Urinary bladder (tissue), 4 donors: ENCODE results near the gene PDE8B. TPM values are rescaled to one million over a fixed set of nuclear protein-coding genes. Genes with fewer than 3 reads are reported as not detected.
A peak's percentile ranks its signal among the peaks of the same experiment; 100 is the strongest.

Experiments used
- DNase-seq: peaks from one replicate; pipeline ENCODE4 v3.0.0-alpha.2; 2015; ENCODE audit errors: extremely low spot score
- H3K27ac ChIP-seq: one replicate; pipeline ENCODE4 v1.5.1; 2013; ENCODE audit warnings: low read depth, mild to moderate bottlenecking, moderate library complexity
- H3K36me3 ChIP-seq: one replicate; pipeline ENCODE4 v1.6.1; 2013; ENCODE audit warnings: mild to moderate bottlenecking, moderate library complexity; ENCODE audit not compliant: insufficient read depth
- H3K4me1 ChIP-seq: one replicate; pipeline ENCODE4 v1.6.1; 2013; ENCODE audit warnings: mild to moderate bottlenecking, moderate library complexity; ENCODE audit not compliant: insufficient read depth
- H3K4me3 ChIP-seq: one replicate; pipeline ENCODE4 v1.5.1; 2013; ENCODE audit warnings: low read depth, low read length
- WGBS: extraction: QIAGEN DNeasy Blood & Tissue Kit; methylation state at CpG from one replicate; pipeline ENCODE4 v1.1.7; 2013; 5-methylcytosine and 5-hydroxymethylcytosine counted together
- polyA plus RNA-seq: library from polyadenylated mRNA; stranded (reverse); fragments of 200-250 nt; gene quantifications from one replicate; pipeline ENCODE4 v1.2.3, GENCODE V29; 2013
- total RNA-seq: library from RNA; depleted of rRNA; stranded (reverse); fragments of >200 nt; gene quantifications from one replicate; pipeline ENCODE4 v1.2.3, GENCODE V29; 2014
- donor health status: healthy with polysubstance abuse.
- donor health status: healthy.

The PDE8B gene, protein sequence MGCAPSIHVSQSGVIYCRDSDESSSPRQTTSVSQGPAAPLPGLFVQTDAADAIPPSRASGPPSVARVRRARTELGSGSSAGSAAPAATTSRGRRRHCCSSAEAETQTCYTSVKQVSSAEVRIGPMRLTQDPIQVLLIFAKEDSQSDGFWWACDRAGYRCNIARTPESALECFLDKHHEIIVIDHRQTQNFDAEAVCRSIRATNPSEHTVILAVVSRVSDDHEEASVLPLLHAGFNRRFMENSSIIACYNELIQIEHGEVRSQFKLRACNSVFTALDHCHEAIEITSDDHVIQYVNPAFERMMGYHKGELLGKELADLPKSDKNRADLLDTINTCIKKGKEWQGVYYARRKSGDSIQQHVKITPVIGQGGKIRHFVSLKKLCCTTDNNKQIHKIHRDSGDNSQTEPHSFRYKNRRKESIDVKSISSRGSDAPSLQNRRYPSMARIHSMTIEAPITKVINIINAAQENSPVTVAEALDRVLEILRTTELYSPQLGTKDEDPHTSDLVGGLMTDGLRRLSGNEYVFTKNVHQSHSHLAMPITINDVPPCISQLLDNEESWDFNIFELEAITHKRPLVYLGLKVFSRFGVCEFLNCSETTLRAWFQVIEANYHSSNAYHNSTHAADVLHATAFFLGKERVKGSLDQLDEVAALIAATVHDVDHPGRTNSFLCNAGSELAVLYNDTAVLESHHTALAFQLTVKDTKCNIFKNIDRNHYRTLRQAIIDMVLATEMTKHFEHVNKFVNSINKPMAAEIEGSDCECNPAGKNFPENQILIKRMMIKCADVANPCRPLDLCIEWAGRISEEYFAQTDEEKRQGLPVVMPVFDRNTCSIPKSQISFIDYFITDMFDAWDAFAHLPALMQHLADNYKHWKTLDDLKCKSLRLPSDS
- total RNA-seq = 2.9 TPM
- polyA plus RNA-seq = 2.4 TPM

DNA sequence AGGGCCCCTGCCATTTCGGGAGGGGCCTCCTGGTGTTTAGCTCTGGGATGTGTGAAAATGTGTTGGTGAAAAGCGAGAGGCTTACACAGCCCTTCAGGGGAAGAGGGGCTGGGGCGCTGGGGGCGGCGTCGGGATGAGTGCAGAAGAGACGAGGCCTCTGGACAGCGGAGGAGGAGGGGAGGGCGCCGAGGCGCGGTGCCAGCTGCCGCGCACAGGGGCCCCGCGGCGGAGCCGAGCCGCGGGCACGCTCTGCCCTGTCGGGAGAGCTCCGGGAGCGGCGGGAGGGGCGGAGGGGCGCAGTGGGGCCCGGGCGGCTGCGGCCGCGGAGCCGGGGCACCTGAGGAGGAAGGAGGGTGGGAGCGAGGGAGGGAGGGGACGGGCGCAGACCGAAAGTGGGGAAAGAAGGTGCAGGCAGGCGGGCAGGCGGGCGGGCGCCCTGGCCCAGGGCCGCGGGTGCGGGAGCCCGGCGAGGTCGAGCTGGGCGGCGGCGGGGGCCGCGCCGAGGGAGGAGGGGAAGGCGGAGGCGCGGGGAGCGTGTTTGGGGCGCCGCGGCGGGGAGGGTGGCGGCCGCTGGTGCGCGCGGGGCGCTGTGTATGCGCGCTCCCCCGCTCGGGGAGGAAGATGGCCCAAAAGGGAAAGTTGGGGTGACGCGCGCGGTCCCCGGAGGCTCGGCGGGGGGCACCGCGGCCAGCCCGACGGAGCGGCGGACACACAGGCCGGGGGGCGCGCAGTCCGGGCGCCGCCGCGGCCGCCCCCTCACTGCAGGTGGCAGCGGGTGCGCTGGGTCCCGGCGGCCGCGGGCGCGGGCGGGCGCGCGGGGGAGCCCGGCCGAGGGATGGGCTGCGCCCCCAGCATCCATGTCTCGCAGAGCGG is at the start of gene PDE8B:
TSS of gene PDE8B (plus strand) at position 590 of the 873 bp plus-strand sequence. CDS start at position 836, 246 bp downstream.
- peak within 1 kb of the TSS; percentile 88 for H3K4me3 ChIP-seq
- DNase-seq = no peak
- H3K27ac ChIP-seq = no peak within 1 kb of the TSS
- H3K4me1 ChIP-seq = no peaks in the 10 kb centered on the region
- WGBS = 2% methylated on average over 100 of the region's 110 CpGs
- H3K36me3 ChIP-seq = no peaks in the 10 kb centered on the region

DNA sequence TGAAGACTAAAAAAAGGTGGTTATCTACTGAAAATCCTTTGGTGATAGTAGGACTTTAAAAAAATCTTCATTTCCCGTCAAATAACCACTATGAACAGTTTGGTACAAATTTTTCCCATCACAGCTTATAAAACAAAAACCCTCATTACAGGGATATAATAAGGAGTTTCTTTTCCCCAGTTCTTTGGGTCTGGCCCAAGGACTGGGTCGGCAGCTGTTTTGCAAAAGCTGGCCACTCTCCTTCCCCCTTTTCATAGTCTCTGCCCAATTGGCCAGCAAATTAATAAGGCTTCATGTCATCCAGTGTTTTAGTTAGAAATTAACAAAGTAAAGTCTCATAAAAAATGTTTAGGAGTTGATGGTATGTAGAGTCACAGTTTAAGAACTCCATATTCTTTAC is 47.0 kb upstream of the PDE8B start:
- WGBS = 80% methylated on average over 2 of the region's 2 CpGs

DNA sequence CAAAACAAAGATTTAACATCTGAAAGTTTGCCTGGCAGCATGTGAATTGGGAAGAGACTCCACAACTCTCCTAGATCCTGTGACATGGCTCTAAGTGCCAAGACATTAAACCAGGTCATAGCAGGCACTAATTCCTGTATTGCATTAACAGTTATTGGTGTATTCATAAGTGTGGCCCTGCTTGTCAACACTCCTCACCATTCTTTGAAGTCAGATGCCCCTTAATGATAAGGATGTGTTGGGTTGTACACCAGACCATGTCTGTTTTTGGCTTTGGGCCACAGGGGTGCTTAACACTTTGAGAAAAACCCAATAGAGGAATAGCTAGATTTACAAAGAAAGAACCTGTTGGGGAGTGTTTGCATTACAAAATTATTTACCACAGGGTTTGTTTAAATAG is 43.4 kb upstream of the PDE8B start:
- no peak overlapping the region for H3K27ac ChIP-seq
- DNase-seq = no peak
- H3K4me3 ChIP-seq = no peak overlapping the region
- no peaks in the 10 kb centered on the region for H3K36me3 ChIP-seq
- H3K4me1 ChIP-seq = no peaks in the 10 kb centered on the region

More for the DNA sequence above, 47.0 kb upstream of the PDE8B start:
- Histone ChIP-seq H3K27ac (no peak overlapping the region), H3K4me3 (no peak overlapping the region), H3K36me3 (no peaks in the 10 kb centered on the region), H3K4me1 (no peaks in the 10 kb centered on the region)
- DNase-seq = no peak

DNA sequence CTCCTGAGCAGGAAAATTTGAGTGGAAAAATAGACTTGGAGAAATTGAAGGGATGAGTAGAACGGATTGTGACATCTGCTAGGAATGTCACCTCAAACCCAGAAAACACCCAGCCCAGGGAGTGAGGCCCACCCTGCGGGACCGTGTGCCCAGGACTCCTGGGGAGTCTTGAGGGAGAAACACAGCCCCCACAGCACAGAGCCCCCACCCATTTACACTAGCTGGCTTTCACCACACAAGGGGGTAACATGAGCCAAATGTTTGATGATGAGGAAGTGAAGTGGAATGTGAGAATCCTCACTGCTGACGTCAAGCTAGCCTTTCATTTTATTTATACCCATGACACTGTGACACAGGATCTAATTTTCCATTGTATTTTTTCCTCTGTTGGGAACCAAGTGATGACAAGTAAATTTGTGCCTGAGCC is 42.8 kb upstream of the PDE8B start:
- H3K36me3 ChIP-seq = no peaks in the 10 kb centered on the region
- H3K27ac ChIP-seq = no peak overlapping the region
- WGBS = 32% methylated on average over 4 of the region's 4 CpGs
- no peaks in the 10 kb centered on the region for H3K4me1 ChIP-seq
- DNase-seq = peak; percentile 15
- no peak overlapping the region for H3K4me3 ChIP-seq

DNA sequence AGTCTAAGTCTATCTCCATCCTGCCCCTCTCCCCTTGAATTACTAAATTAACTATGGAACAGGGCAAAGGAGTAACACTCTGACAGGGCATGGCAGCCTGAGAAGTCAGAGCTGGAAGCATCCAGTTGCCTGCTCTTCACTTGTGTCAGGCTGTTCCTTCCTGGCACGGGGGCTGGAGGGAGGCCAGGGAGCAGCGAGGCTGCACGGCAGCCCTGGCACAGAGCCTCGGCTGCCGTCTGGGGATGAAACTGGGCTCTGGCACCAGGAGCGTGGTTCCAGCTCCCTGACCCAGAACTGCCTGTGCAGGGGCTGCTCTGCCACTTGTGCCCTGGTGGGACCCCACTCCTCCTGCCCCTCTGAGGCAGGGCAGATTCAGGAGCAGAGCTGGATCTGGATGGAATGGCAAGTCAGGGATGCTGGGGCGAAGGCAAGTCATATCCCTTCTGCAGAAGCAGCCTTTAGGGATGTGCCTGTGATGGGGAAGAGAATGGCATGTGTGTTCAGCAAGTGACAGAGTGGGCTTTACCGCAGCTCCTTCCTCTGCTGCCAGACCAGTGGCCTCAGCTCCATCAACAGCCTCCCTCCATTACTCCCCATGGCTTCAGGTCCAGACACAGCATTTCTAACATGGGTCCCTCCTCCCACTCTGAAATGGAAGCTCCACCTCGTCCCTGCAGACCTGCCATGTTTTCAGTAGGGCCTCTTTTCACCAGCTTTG is 42.2 kb upstream of the PDE8B start:
- H3K4me1 ChIP-seq = no peaks in the 10 kb centered on the region

DNA sequence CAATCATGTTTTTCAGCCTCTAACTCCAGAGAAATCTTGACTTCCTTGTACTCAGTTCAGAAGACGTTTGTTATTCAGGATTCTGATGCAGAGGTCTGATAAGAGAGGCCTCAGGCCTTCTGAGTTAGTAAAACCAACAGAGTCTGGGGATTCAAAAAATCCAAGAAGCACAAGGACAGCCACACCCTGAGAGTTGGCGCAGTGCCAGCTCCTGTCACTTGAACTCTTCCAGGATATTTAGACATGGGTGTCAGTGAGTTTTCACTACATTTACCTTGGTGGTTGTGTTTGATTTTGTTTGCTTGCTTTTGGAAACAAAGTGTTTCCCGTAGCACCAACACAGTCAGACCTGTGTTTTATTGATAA is 41.6 kb upstream of the PDE8B start:
- Histone ChIP-seq H3K4me3 (no peak overlapping the region), H3K27ac (no peak overlapping the region), H3K36me3 (no peaks in the 10 kb centered on the region), H3K4me1 (no peaks in the 10 kb centered on the region)
- no peak for DNase-seq
- WGBS = 56% methylated on average over 3 of the region's 3 CpGs

More for the DNA sequence above, 42.2 kb upstream of the PDE8B start:
- no peaks in the 10 kb centered on the region for H3K36me3 ChIP-seq
- DNase-seq = no peak
- no peak overlapping the region for H3K4me3 ChIP-seq
- 26% methylated on average over 9 of the region's 9 CpGs for WGBS
- no peak overlapping the region for H3K27ac ChIP-seq

DNA sequence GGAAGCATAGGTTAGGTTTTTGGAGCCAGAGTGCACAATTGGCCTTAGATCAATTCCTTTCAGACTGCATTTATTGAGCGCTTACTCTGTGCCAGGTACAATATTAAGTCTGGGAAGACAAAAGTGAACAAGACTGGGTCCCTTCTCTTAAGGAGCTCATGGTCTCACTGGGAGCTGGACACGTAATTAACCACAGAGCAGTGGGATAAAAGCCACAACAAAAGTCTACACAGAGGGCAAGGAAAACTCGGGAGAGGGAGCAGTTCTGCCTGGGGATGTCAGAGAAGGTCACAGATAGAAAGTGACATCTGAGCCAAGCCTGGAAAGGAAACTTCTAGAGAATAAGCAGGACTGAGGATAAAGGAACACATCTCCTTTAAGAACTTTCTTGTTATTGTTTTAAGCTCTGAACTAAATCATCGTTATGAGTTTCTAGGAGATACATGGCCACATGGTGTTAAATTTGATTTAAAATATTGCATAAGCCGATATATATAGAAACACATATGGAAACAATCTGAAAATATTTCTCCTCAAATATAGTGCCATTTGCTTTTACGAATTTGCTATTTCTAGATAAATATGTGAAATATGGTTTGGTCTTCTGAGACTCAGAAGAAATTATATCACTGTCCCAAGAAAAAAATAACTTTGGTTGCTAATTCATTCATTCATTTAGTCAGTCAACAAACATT is 40.1 kb upstream of the PDE8B start:
- 79% methylated on average over 6 of the region's 6 CpGs for WGBS
- Histone ChIP-seq H3K4me3 (no peak overlapping the region), H3K36me3 (no peaks in the 10 kb centered on the region), H3K4me1 (no peaks in the 10 kb centered on the region), H3K27ac (no peak overlapping the region)
- DNase-seq = no peak

DNA sequence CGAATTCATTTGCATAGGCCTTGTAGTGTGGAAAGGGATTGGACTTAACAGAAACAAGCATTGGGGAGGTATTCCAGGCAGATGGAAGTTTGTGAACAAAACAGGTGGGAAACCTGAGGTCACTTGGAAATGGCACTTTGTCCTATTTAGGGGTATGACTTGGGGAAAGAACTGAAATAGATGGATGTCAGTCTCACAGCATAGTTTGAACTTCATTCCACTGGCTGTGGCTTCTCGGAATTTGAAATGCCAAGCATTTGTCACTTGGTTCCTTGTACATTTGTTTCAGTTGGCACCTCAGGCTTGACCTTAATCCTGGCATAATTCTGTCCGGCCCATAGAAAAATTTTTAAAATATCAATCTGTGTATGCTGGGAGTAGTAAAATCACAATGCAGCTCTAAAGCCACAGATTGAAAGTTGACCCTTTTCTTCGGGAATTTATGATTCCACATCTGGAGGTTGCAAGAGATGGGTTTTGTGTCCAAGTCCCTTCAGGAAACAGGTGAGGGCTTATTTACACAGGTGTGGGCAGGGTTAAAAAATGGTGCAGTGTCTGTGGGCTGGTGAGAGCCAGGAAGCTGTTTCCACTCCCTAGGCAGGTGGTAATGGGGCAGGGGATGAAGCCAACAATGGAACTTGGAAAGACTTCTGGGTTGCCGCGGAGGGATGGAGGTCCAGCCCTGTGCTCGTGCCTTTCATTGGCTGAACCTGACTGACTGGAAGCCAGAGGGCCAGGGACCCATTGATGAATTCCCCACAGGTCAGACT is 39.2 kb upstream of the PDE8B start:
- no peak for DNase-seq
- Histone ChIP-seq H3K4me3 (no peak overlapping the region), H3K36me3 (no peaks in the 10 kb centered on the region), H3K27ac (no peak overlapping the region), H3K4me1 (no peaks in the 10 kb centered on the region)
- WGBS = 93% methylated on average over 7 of the region's 7 CpGs

DNA sequence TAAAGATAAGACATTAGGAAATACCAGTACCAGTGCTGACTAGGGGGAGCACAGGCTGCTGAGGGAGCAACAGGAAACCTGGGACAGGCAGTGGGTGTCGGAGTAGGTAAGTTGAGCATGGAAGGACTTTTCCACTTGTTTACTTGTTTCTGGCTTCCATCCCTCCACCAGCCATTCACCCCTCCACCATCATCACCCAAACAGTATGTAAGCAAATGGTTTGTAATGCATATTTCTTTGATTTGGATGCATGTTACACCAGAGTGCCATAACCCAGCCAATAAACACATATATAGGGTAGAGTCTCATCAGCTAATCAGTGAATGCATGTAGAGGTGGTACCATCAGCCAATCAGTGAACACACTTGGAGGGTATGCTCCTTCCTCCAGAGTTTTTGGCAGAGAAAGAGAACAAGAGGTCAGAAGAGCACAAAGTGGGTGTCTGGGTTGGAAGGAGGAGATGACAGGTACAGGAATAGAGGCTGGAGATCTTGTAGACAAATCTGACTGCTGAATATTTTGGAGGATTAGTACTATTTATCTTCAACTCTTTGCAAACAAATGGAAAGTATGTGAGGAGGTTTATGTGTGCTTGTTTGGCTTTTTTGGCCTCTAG is 37.7 kb upstream of the PDE8B start:
- Histone ChIP-seq H3K27ac (no peak overlapping the region), H3K36me3 (no peaks in the 10 kb centered on the region), H3K4me1 (no peaks in the 10 kb centered on the region), H3K4me3 (no peak overlapping the region)
- DNase-seq = no peak
- 80% methylated on average over 1 of the region's 1 CpG for WGBS

DNA sequence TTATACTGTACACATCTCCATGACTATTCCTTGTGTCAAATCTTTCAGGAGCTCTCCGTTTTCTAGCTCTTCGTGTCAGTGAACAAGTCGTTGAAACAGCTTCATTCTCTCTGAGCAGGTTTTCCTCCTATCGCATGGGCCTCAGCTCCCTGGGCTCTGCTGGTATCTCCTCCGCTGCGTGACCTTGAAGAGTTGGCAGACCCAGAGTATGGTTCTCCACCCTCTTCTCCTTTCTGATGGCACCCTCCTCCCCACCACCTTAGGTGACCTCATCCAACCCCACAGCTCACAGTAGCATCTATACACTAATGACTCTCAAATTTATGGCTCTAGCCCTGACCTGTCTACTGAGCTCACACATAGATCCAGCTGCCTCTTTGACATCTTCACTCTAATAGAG is 36.0 kb upstream of the PDE8B start:
- Histone ChIP-seq H3K36me3 (no peaks in the 10 kb centered on the region), H3K27ac (no peak overlapping the region), H3K4me1 (no peaks in the 10 kb centered on the region), H3K4me3 (no peak overlapping the region)
- DNase-seq = no peak
- 77% methylated on average over 6 of the region's 6 CpGs for WGBS

DNA sequence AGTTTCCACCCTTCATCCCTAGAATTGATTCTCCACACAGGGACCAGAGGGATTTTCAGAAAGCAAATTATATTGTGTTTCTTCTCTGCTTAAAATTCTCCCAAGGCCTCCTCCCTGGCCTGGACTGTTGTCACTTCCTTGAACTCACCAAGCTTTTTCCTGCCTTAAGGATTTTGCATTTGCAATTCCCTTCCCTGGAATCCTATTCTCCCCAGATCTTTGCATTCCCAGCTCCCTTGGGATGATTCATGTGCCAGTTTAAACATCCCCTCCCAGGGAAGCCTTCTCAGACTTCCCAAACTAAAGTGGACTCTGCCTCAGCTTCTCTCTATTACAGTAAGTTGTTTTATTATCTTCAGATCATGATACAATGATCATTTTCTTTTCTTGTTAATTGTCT is 35.2 kb upstream of the PDE8B start:
- Histone ChIP-seq H3K4me3 (no peak overlapping the region), H3K4me1 (no peaks in the 10 kb centered on the region), H3K27ac (no peak overlapping the region), H3K36me3 (no peaks in the 10 kb centered on the region)
- DNase-seq = no peak

DNA sequence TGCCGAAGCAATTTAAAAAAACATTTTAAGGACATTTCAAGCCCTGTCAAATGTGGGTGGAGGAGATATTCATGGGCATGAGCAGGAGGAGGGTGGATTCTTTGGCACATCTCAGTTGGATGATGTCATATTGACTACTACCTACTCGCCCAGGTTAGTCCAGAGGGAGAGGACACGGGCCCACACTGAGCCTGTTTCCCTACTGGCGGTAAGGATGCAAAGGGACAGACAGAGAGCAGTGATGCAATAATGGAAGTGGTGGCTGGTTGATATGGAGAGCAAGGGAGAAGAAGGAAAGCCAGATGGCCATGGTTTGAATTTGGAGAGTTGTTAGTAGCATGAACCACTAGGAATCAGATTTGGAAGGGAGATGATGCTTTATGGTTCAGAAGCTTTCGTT is 34.1 kb upstream of the PDE8B start:
- Histone ChIP-seq H3K4me3 (no peak overlapping the region), H3K4me1 (no peaks in the 10 kb centered on the region), H3K27ac (no peak overlapping the region), H3K36me3 (no peaks in the 10 kb centered on the region)
- DNase-seq = no peak
- 96% methylated on average over 5 of the region's 5 CpGs for WGBS
